Activated naive CD8-positive, alpha-beta T cell (primary cell): ENCODE data around the gene NBPF1.
A peak's percentile ranks its signal among the peaks of the same experiment; 100 is the strongest.
"Not testable (repeated sequence)": the region's sequence is repeated elsewhere in the genome, so short reads cannot be mapped to it uniquely, and the experiment has no call there.

ENCODE experiments used
- H3K27ac Mint-ChIP-seq: one replicate; pipeline ENCODE4 v1.8.0; 2021; ENCODE audit warnings: mixed read lengths
- H3K27me3 Mint-ChIP-seq: one replicate; pipeline ENCODE4 v1.8.0; 2021; ENCODE audit warnings: mixed read lengths
- H3K36me3 Mint-ChIP-seq: one replicate; pipeline ENCODE4 v1.8.0; 2021; ENCODE audit warnings: mixed read lengths
- H3K4me1 Mint-ChIP-seq: one replicate; pipeline ENCODE4 v1.8.0; 2021; ENCODE audit warnings: low read depth, mixed read lengths
- H3K4me3 Mint-ChIP-seq: one replicate; pipeline ENCODE4 v1.8.0; 2021; ENCODE audit warnings: mild to moderate bottlenecking, mixed read lengths
- H3K9me3 Mint-ChIP-seq: one replicate; pipeline ENCODE4 v1.8.0; 2021; ENCODE audit warnings: low read depth, mixed read lengths

The NBPF1 gene

GRCh38 chr1:16644482-16645270 lies 31.3 kb upstream of the NBPF1 start:
- H3K9me3 Mint-ChIP-seq, H3K4me3 Mint-ChIP-seq: not testable (repeated sequence)

DNA sequence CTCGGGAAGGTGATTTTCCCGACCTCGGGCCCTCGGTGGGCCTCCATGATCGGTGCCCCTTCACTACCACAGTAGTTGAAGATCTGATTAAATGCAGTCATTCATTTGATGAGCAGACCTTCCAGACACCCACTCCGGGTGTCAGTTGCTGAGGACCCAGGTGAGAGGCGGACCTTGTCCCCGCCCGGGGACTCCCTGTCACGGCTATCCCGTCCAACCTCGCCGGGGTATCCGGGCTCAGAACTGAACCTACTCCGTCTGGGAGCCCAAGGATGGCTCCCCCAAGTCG lies 30.8 kb upstream of the NBPF1 start:
- Mint-ChIP-seq H3K4me1 (peaks cover 5% of the 10 kb centered on the region), H3K27ac (no peak overlapping the region), H3K36me3 (no peaks in the 10 kb centered on the region), H3K4me3 (no peak overlapping the region), H3K27me3 (no peaks in the 10 kb centered on the region), H3K9me3 (no peaks in the 10 kb centered on the region)

More at GRCh38 chr1:16644482-16645270, 31.3 kb upstream of the NBPF1 start:
- not testable (repeated sequence) for H3K27ac Mint-ChIP-seq, H3K36me3 Mint-ChIP-seq, H3K27me3 Mint-ChIP-seq, H3K4me1 Mint-ChIP-seq

DNA sequence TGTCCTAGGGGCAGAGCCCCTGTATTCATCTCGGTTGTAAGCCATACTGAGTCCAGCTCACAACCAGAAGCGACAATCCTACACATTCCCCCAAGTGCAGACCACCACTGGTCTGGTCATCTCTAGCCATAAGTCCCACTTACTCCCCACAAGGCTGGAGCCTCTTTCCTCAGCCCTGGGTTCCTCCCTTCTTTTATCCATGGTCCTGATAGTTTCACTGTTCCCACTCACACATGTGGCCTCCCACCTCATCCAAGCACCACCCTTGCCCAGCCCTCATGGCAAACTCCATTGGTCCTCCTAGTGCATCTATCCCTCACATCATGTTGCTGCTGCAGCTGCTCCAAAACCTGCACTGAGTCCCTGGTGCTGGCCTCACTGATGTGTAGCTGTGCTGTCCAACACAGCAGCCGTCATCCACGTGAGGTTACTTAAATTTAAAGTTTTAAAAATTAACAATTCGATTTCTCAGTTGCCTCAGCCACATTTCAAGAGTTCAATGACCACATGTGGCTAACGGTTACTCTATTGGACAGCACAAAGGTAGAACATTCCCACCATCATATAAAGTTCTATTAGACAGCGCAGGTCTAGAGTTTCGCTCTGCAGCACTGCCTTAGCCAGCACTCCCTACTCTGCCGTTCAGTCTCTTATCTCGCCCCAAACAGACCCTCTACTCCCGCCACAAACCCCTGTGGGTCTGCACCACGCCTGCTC lies 30.3 kb upstream of the NBPF1 start:
- not testable (repeated sequence) for H3K4me1 Mint-ChIP-seq, H3K36me3 Mint-ChIP-seq, H3K9me3 Mint-ChIP-seq, H3K4me3 Mint-ChIP-seq, H3K27me3 Mint-ChIP-seq, H3K27ac Mint-ChIP-seq

DNA sequence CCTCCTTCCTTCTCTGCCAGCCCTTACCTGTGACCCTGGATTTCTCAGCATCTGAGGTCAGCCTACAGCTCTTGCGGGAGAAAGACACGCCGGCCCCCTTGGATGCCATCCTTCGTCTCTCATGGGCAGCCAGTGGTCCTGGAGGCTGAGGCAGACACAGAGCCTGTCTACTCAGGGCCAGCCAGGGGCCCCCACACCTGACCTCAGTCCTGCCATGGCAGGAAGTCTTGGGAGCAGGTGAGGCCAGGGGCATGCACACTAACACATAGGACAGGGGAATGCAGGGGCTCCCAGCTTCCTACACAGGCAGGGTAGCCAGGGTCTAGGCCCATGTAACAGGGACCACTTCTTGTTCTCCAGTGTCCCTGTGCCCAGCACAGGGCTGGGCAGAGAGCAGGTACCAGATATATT lies 29.6 kb upstream of the NBPF1 start:
- H3K36me3 Mint-ChIP-seq, H3K9me3 Mint-ChIP-seq, H3K27ac Mint-ChIP-seq, H3K27me3 Mint-ChIP-seq, H3K4me1 Mint-ChIP-seq, H3K4me3 Mint-ChIP-seq: not testable (repeated sequence)

GRCh38 chr1:16642025-16642966 lies 28.9 kb upstream of the NBPF1 start:
- not testable (repeated sequence) for H3K4me1 Mint-ChIP-seq, H3K27me3 Mint-ChIP-seq, H3K4me3 Mint-ChIP-seq, H3K27ac Mint-ChIP-seq, H3K36me3 Mint-ChIP-seq, H3K9me3 Mint-ChIP-seq

GRCh38 chr1:16641159-16641975 lies 28.0 kb upstream of the NBPF1 start:
- H3K4me1 Mint-ChIP-seq, H3K36me3 Mint-ChIP-seq, H3K27ac Mint-ChIP-seq, H3K4me3 Mint-ChIP-seq, H3K9me3 Mint-ChIP-seq, H3K27me3 Mint-ChIP-seq: not testable (repeated sequence)

GRCh38 chr1:16639091-16640031 lies 26.0 kb upstream of the NBPF1 start:
- H3K27ac Mint-ChIP-seq, H3K27me3 Mint-ChIP-seq, H3K36me3 Mint-ChIP-seq, H3K9me3 Mint-ChIP-seq, H3K4me1 Mint-ChIP-seq, H3K4me3 Mint-ChIP-seq: not testable (repeated sequence)

DNA sequence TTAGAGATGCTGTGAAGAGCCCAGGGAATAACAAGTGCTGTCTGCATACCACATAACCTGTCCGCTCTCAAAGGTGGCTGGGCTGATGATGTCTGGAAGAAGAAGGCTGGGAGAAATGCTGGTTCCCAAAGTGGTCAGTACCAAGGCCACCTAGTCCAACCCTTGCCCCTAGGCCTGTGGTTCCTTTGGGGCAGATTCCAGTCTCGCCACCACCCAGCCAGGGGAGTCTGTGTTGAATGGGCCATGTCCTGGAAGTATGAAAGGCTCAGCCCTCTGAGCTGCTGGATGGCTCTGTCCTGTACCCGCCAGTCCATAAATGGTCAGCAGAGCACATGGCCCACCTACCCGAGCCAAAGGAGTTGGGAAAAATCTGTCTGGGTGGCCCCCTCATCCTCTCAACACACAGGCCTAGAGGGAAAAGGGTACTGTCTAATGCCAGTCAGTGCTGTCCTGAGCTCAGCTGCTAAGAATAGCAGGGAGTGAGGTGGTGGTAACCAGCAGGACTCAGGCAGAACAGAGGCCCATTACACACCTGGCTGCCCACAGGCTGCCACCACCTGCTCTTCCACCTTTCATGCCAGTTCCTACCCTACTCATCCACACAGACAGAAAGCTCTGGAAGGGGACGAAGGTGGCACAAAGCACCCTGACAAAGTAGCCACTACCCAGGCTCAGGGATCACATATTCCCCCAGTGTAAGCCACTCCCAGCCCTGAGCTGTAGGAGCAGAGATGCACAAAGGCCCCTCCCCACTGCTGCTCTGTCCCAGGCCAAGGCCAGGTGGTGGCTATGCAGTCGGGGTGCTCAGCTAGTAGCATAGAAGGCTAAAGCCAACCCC lies 24.8 kb upstream of the NBPF1 start:
- not testable (repeated sequence) for H3K9me3 Mint-ChIP-seq, H3K36me3 Mint-ChIP-seq, H3K27me3 Mint-ChIP-seq, H3K27ac Mint-ChIP-seq, H3K4me1 Mint-ChIP-seq, H3K4me3 Mint-ChIP-seq

DNA sequence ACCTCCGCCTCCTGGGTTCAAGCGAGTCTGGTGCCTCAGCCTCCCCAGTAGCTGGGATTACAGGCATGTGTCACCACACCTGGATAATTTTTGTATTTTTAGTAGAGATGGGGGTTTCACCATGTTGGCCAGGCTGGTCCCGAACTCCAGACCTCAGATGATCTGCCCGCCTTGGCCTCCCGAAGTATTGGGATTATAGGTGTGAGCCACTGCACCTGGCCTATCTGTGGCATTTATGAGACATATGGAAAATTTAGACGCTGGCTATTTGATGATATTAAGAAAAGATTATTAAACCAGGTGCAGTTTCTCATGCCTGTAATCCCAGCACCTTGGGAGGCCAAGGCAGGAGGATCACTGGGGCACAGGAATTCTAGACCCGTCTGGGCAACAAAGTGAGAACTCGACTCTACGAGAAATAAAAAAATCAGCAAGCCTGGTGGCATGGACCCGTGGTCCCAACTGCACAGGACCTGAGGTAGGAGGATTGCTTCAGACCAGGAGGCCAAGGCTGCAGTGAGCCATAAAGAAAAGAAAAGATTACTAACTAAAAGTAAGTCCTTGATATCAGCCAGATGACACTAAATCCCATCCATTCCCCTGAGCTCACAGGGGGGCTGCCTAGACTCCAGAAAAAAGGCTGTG lies 23.3 kb upstream of the NBPF1 start:
- not testable (repeated sequence) for H3K36me3 Mint-ChIP-seq, H3K9me3 Mint-ChIP-seq, H3K4me1 Mint-ChIP-seq, H3K4me3 Mint-ChIP-seq, H3K27me3 Mint-ChIP-seq, H3K27ac Mint-ChIP-seq

DNA sequence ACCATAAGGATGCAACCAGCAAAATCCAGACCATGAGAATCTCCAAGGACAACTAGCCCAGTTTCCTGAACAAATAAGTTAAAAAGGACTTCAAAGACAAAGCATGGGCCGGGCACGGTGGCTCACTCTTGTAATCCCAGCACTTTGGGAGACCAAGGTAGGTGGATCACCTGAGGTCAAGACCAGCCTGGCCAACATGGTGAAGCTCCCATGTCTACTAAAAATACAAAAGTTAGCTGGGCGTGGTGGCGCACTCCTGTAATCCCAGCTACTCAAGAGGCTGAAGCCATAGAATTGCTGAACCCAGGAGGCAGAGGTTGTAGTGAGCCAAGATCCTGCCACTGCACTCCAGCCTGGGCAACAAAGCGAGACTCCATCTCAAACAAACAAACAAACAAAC lies 22.6 kb upstream of the NBPF1 start:
- not testable (repeated sequence) for H3K36me3 Mint-ChIP-seq, H3K27ac Mint-ChIP-seq, H3K4me1 Mint-ChIP-seq, H3K27me3 Mint-ChIP-seq, H3K4me3 Mint-ChIP-seq, H3K9me3 Mint-ChIP-seq

GRCh38 chr1:16633540-16634282 lies 20.3 kb upstream of the NBPF1 start:
- H3K4me3 Mint-ChIP-seq, H3K9me3 Mint-ChIP-seq, H3K27me3 Mint-ChIP-seq, H3K36me3 Mint-ChIP-seq, H3K4me1 Mint-ChIP-seq, H3K27ac Mint-ChIP-seq: not testable (repeated sequence)

DNA sequence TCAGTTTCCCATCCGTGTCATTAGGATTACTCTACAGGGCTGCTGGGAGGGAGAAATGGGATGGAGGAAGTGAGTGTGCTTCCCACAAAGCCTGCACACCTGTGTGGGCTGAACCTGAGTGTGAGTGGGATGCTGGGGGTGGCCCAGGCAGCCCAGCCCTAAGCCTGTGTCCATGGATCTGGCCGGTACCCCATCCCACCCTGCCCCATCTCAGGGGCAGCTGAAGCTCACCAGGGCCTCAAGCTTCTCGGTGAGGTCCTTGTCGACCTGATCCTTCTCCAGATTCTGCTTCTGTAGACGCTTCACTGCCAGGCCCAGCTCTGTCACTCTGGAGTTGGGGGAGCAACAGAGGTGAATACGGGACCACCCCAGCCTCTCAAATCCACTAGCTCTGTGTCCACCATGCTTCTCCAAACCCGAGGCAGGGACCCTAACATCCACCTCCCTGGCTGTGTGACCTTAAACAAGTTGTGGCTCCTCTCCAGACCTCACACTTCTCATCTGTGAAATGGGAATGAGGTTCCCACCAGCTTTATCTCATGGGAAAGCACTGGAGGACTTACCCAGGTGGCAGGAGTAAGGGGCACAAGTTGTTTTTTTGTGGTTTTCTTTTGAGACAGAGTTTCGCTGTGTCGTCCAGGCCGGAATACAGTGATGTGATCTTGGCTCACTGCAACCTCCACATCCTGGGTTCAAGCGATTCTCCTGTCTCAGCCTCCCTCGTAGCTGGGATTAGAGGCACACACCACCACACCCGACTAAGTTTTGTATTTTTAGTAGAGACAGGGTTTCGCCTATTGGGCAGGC lies 18.9 kb upstream of the NBPF1 start:
- not testable (repeated sequence) for H3K4me1 Mint-ChIP-seq, H3K9me3 Mint-ChIP-seq, H3K27me3 Mint-ChIP-seq, H3K4me3 Mint-ChIP-seq, H3K36me3 Mint-ChIP-seq
- H3K27ac Mint-ChIP-seq: peak overlapping the region; percentile 28
